Fibroblast of mammary gland (primary cell): Measurements from ENCODE around the gene AGAP1.

Source experiments
- DNase-seq: peaks from one replicate; pipeline ENCODE4 v3.0.0-alpha.2; 2010; ENCODE audit warnings: low read depth
- H3K4me3 ChIP-seq: 2 replicates; pipeline ENCODE4 v1.5.1; 2011; ENCODE audit warnings: low read depth, mild to moderate bottlenecking, low read length, moderate library complexity; ENCODE audit not compliant: control insufficient read depth
- TF ChIP-seq, protein P1 (sequence below): conservative IDR thresholded peaks from 2 replicates; pipeline ENCODE4 v1.5.1; 2011; ENCODE audit warnings: low read depth, low read length, inconsistent platforms; ENCODE audit not compliant: control insufficient read depth, insufficient read depth

AGAP1 gene

DNA sequence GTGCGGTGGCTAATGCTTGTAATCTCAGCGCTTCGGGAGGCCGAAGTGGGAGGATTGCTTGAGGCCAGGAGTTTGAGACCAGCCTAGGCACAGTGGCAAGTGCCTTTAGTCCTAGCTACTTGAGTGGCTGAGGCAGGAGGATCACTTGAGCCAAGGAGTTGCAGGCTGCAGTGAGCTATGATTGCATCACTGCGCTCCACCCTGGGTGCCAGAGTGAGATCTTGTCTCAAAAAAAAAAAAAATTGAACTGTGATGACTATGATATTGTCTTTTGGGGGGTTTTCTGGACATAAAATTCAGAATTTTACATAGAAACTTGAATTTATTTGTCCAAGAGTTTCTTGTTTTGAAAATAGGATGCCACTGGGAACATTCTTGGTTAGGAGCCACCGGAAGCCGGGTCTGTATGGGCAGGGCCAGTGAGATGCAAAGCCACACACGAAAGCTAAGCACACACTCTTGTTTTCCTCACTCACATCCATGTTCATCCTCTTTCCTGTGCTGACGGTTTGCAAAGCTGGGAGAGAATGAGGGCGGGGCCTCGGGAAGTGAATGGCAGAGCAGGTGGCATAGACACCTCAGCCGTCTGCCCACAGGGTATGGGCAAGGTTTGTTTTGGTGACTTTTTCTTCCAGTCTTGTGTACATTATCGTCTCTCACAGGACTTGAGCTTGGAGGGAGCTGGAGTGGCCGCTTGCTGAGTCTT is 12.6 kb downstream of the AGAP1 start:
- no peak overlapping the region for H3K4me3 ChIP-seq
- peak; percentile 38 for DNase-seq
- TF ChIP-seq, protein P1, sequence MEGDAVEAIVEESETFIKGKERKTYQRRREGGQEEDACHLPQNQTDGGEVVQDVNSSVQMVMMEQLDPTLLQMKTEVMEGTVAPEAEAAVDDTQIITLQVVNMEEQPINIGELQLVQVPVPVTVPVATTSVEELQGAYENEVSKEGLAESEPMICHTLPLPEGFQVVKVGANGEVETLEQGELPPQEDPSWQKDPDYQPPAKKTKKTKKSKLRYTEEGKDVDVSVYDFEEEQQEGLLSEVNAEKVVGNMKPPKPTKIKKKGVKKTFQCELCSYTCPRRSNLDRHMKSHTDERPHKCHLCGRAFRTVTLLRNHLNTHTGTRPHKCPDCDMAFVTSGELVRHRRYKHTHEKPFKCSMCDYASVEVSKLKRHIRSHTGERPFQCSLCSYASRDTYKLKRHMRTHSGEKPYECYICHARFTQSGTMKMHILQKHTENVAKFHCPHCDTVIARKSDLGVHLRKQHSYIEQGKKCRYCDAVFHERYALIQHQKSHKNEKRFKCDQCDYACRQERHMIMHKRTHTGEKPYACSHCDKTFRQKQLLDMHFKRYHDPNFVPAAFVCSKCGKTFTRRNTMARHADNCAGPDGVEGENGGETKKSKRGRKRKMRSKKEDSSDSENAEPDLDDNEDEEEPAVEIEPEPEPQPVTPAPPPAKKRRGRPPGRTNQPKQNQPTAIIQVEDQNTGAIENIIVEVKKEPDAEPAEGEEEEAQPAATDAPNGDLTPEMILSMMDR: no peak

DNA sequence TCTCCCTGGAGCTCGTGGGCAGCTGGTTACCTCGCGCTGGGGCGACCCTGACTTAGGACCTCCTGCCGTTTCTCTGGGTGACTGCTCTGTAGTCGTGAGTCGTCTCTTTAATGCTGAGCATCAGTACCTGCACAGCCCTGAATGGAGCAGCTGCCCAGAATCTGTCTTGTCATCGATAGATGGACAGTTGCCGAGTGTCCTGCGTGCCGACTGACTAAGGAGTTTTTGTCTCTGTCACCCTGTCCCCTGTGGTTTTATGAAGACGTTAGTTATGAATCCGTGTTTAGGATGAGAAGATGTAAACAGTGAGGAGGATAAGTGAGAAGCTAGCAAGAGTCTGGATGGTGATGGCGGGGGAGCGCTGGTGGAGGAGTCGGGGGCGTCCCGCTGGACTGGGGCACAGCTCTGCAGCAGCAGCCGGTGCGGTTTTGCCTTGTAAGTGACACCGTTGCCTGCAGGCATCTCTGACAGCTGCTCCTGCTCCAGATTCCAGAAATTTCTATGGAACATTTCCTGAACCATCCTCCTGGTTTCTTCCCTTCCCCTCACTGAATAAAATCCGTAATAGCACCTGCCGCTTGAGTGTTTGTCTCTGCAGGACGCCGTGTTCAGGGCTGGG is 13.3 kb downstream of the AGAP1 start:
- no peak for DNase-seq
- TF ChIP-seq, protein P1: no peak
- H3K4me3 ChIP-seq: no peak overlapping the region

DNA sequence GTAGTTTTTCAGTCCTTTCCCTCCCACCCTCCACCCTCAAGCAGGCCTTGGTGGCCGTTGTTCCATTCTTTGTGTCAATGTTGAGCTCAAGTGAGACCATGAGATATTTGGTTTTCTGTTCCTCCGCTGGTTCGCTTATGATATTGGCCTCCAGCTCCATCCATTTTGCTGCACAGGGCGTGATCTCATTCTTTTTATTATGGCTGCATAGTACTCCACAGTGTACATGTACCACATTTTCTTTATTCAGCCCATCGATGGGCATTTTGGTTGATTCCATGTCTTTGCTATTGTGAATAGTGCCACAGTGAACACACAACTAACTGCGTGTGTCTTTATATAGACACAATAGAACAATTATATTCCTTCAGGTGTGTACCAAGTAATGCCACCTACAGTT is 14.1 kb downstream of the AGAP1 start:
- H3K4me3 ChIP-seq: no peak overlapping the region
- TF ChIP-seq, protein P1: no peak
- DNase-seq: no peak

DNA sequence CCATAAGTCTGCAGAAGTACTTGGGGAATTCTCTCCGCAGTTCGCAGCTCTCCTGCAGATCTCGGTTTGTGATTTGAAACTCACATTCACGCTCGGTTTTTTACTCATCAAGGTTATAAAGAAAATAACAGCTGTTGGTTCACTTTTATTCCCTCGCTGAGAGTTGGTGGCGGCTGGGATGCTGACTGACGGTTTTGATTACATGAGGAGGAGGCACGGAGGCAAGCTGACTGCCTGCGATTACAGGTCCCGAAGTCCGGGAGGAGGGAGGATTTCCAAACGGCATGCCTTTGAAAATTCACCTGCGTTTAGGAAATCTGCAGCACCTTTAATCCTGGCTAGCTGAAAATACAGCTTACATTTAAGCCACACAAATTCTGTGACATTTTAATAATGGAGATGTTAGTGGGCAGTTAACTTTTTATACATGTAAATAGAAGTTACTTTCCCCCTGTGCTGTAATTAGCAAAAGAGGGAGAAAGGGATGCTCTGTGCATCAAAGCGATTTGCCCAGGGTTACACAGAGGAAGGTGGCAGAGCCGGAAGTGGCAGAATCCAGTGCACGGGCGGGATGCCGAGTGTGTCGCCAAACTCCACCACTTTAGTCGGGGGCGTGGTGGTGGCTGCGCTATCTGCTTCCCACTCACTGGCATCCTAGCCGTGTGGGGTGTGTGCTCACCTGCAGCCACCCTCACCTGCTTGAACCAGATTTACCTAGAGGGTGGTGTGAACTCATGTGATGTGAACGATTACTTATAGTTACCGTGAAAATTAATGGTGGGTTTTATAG is 14.7 kb downstream of the AGAP1 start:
- TF ChIP-seq, protein P1: no peak
- DNase-seq: no peak
- H3K4me3 ChIP-seq: no peak overlapping the region

DNA sequence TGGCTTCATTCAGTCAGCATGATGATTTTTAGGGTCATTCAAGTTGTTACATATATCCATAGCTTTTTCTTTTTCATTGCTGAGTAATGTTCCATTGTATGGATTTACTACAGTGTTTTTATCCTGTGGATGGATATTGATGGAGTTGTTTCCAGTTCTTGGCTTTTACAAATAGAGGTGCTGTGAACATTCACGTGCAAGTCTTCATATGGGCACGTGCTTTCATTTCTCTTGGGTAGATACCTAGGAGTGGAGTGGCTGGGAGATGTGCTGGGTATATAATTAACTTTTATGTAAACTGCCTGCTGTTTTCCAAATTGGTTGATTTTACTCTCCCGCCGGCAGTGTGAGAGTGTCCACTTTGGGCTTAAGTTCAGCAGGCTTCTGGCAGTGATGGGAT is 16.5 kb downstream of the AGAP1 start:
- H3K4me3 ChIP-seq: no peak overlapping the region
- TF ChIP-seq, protein P1: no peak
- DNase-seq: no peak

DNA sequence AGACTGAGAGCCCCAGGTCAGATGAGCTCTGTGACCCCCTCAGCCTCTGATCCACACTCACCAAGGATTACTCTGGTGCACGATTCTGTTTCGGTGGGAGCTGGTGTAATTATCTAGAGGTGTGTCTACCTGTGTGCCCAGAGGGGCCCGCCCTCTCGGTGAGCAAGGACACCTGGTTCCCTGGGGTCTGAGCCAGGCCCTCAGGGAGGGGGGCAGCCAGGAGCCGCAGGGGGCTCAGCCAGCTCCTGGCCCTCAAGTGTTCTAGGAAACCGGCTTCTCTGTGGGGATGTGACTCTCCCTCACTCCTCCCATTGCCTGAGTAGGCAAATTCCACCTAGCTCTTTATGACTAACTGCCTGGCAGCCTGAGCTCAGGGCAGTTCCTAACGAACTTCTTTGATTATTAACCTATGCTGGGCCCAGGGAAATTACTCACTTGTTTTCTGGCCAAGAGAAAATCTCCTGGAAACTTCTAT is 17.4 kb downstream of the AGAP1 start:
- peak; percentile 88 for DNase-seq
- TF ChIP-seq, protein P1: no peak
- H3K4me3 ChIP-seq: no peak overlapping the region
